ENCODE data around the gene SPOCK1.

DNA sequence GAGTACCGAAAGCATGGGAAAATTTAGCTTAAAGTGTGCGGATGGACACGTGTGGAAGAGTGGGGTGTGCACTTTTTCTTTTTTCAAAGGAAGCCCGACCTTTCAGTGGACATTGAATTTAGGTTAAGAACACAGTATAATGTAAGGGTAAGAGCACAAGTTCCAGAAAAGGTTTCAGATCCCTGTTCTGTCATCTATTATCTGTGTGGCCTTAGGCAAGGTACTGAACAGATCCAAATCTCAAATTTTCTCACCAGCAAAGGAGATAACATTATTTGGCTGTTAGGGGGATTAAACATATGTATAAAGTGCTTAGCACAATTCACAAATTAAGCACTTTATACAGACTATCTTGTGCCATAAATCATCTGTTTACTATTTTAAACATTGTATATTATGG, 441.0 kb downstream of the SPOCK1 start:
- TF ChIP-seq, protein P1, sequence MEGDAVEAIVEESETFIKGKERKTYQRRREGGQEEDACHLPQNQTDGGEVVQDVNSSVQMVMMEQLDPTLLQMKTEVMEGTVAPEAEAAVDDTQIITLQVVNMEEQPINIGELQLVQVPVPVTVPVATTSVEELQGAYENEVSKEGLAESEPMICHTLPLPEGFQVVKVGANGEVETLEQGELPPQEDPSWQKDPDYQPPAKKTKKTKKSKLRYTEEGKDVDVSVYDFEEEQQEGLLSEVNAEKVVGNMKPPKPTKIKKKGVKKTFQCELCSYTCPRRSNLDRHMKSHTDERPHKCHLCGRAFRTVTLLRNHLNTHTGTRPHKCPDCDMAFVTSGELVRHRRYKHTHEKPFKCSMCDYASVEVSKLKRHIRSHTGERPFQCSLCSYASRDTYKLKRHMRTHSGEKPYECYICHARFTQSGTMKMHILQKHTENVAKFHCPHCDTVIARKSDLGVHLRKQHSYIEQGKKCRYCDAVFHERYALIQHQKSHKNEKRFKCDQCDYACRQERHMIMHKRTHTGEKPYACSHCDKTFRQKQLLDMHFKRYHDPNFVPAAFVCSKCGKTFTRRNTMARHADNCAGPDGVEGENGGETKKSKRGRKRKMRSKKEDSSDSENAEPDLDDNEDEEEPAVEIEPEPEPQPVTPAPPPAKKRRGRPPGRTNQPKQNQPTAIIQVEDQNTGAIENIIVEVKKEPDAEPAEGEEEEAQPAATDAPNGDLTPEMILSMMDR (conservative IDR thresholded peaks at IDR 0.05 in 1 of 2, IDR thresholded peaks at IDR 0.05 in 1 of 2; ENCODE audit: extremely low read depth in 1 of 2, insufficient read depth in 1 of 2, low read depth in 1 of 2, low read length in 2 of 2), result no peak
- TF ChIP-seq EZH2 (IDR thresholded peaks at IDR 0.05; ENCODE audit: borderline replicate concordance, low read length), result no peak
